Measurements from ENCODE around the gene RHOD. TPM values are rescaled to one million over a fixed set of nuclear protein-coding genes. Genes with fewer than 3 reads are reported as not detected.

Gene RHOD
- total RNA-seq, 1 donor from 2014 or later, result 19.5 TPM

GRCh38 chr11:67033661-67034166 is 22.9 kb upstream of the RHOD start:
- H3K9me3 Mint-ChIP-seq, result no peaks in the 10 kb centered on the region
- H3K27me3 Mint-ChIP-seq (ENCODE audit: low read depth), result peaks cover 5% of the 10 kb centered on the region
- no peak overlapping the region for H3K4me3 Mint-ChIP-seq
- no peak overlapping the region for H3K27ac Mint-ChIP-seq
- H3K36me3 Mint-ChIP-seq, result no peaks in the 10 kb centered on the region
- DNase-seq (ENCODE audit: low spot score in 2 of 2, unreplicated experiment in 2 of 2), result no peak
- no peak for TF ChIP-seq CTCF (IDR thresholded peaks at IDR 0.05; ENCODE audit: unreplicated experiment)
- H3K4me1 Mint-ChIP-seq, result peaks cover 15% of the 10 kb centered on the region

GRCh38 chr11:67034350-67034749 is 22.3 kb upstream of the RHOD start:
- H3K9me3 Mint-ChIP-seq, result no peaks in the 10 kb centered on the region
- TF ChIP-seq CTCF (IDR thresholded peaks at IDR 0.05; ENCODE audit: unreplicated experiment), result no peak
- no peak overlapping the region for H3K27ac Mint-ChIP-seq
- no peak overlapping the region for H3K4me3 Mint-ChIP-seq
- H3K27me3 Mint-ChIP-seq (ENCODE audit: low read depth), result peaks cover 5% of the 10 kb centered on the region
- DNase-seq (ENCODE audit: low spot score in 2 of 2, unreplicated experiment in 2 of 2), result no peak
- peaks cover 15% of the 10 kb centered on the region for H3K4me1 Mint-ChIP-seq
- no peaks in the 10 kb centered on the region for H3K36me3 Mint-ChIP-seq

GRCh38 chr11:67040147-67040546 is 16.5 kb upstream of the RHOD start:
- H3K9me3 Mint-ChIP-seq, result no peaks in the 10 kb centered on the region
- no peak for TF ChIP-seq CTCF (IDR thresholded peaks at IDR 0.05; ENCODE audit: unreplicated experiment)
- H3K27ac Mint-ChIP-seq, result no peak overlapping the region
- no peaks in the 10 kb centered on the region for H3K36me3 Mint-ChIP-seq
- H3K4me3 Mint-ChIP-seq, result no peak overlapping the region
- no peaks in the 10 kb centered on the region for H3K4me1 Mint-ChIP-seq
- no peak for DNase-seq (ENCODE audit: low spot score in 2 of 2, unreplicated experiment in 2 of 2)
- peaks cover 2% of the 10 kb centered on the region for H3K27me3 Mint-ChIP-seq (ENCODE audit: low read depth)

GRCh38 chr11:67041602-67042001 is 15.0 kb upstream of the RHOD start:
- Mint-ChIP-seq H3K27ac (no peak overlapping the region), H3K9me3 (no peaks in the 10 kb centered on the region), H3K4me3 (no peak overlapping the region), H3K27me3 (ENCODE audit: low read depth) (peaks cover 2% of the 10 kb centered on the region), H3K4me1 (no peaks in the 10 kb centered on the region), H3K36me3 (no peaks in the 10 kb centered on the region)
- DNase-seq (ENCODE audit: low spot score in 2 of 2, unreplicated experiment in 2 of 2), result no peak
- no peak for TF ChIP-seq CTCF (IDR thresholded peaks at IDR 0.05; ENCODE audit: unreplicated experiment)

- no peak overlapping the region for H3K27ac Mint-ChIP-seq
- H3K4me1 Mint-ChIP-seq, result no peaks in the 10 kb centered on the region
- no peaks in the 10 kb centered on the region for H3K36me3 Mint-ChIP-seq
- no peaks in the 10 kb centered on the region for H3K9me3 Mint-ChIP-seq
- peaks cover 2% of the 10 kb centered on the region for H3K27me3 Mint-ChIP-seq (ENCODE audit: low read depth)
- H3K4me3 Mint-ChIP-seq, result no peak overlapping the region
- no peak for TF ChIP-seq CTCF (IDR thresholded peaks at IDR 0.05; ENCODE audit: unreplicated experiment)
- DNase-seq (ENCODE audit: low spot score in 2 of 2, unreplicated experiment in 2 of 2), result no peak
These were observed 12.9 kb upstream of the RHOD start for GRCh38 chr11:67043572-67044349.

Data from mesothelial cell of epicardium (in vitro differentiated cells).